ENCODE measurements around the gene GSAP. TPM values are rescaled to one million over a fixed set of nuclear protein-coding genes. Genes with fewer than 3 reads are reported as not detected.

The GSAP gene
- total and polyA plus RNA-seq, 10 donors, result 35.9 to 96.5 (median 76.9) TPM

GRCh38 chr7:77306231-77307067, 109.7 kb downstream of the GSAP start:
- H3K27ac ChIP-seq, result no peak overlapping the region
- TF ChIP-seq POLR2A (IDR thresholded peaks at IDR 0.05) (no peak), POLR2AphosphoS5 (IDR thresholded peaks at IDR 0.05) (no peak), CTCF (IDR thresholded peaks at IDR 0.05 in 8 of 11, conservative IDR thresholded peaks at IDR 0.05 in 3 of 11) (no peak)
- 60 to 79% (median 72%) methylated on average over 17 of the region's 17 CpGs for WGBS, 5 donors
- peaks cover 0 to 47% (median 34%) of the 10 kb centered on the region in 8 donors for H3K9me3 ChIP-seq
- no peak for DNase-seq
- peaks cover 0 to 42% (median 19%) of the 10 kb centered on the region in 6 donors for H3K36me3 ChIP-seq
- intact Hi-C loops (cut with DNase I; ENCODE audit: low total_unique reads), result no loop called here
- H3K4me3 ChIP-seq, result no peak overlapping the region
- H3K27me3 ChIP-seq (replicated peaks in 1 of 7), result no peaks in the 10 kb centered on the region
- no peaks in the 10 kb centered on the region for H3K4me1 ChIP-seq

GRCh38 chr7:77295549-77295948, 120.6 kb downstream of the GSAP start:
- Histone ChIP-seq H3K9me3 (peaks cover 0 to 46% (median 35%) of the 10 kb centered on the region in 8 donors), H3K27ac (no peak overlapping the region), H3K27me3 (replicated peaks in 1 of 7) (no peaks in the 10 kb centered on the region), H3K4me3 (no peak overlapping the region), H3K4me1 (no peaks in the 10 kb centered on the region), H3K36me3 (peaks cover 0 to 30% (median 0%) of the 10 kb centered on the region in 6 donors)
- 93 to 99% (median 94%) methylated on average over 2 of the region's 2 CpGs for WGBS, 5 donors
- DNase-seq, result no peak
- TF ChIP-seq POLR2AphosphoS5 (IDR thresholded peaks at IDR 0.05) (no peak), CTCF (IDR thresholded peaks at IDR 0.05 in 8 of 11, conservative IDR thresholded peaks at IDR 0.05 in 3 of 11) (no peak)
- intact Hi-C loops (cut with DNase I; ENCODE audit: low total_unique reads), result no loop called here

- intact Hi-C loops (cut with DNase I; ENCODE audit: low total_unique reads), result no loop called here
- DNase-seq, result no peak
- Histone ChIP-seq H3K36me3 (peaks cover 0 to 36% (median 4%) of the 10 kb centered on the region in 6 donors), H3K9me3 (peaks cover 0 to 25% (median 18%) of the 10 kb centered on the region in 8 donors), H3K27me3 (replicated peaks in 1 of 7) (no peaks in the 10 kb centered on the region), H3K4me1 (peaks cover 0 to 8% (median 0%) of the 10 kb centered on the region in 6 donors), H3K4me3 (no peak overlapping the region), H3K27ac (no peak overlapping the region)
- WGBS, 5 donors, result 51 to 85% (median 65%) methylated on average over 4 of the region's 4 CpGs
- TF ChIP-seq CTCF (IDR thresholded peaks at IDR 0.05 in 8 of 11, conservative IDR thresholded peaks at IDR 0.05 in 3 of 11) (no peak), POLR2AphosphoS5 (IDR thresholded peaks at IDR 0.05) (no peak), POLR2A (IDR thresholded peaks at IDR 0.05) (no peak)
Observed at GRCh38 chr7:77293046-77293445, 123.1 kb downstream of the GSAP start.

- H3K4me3 ChIP-seq, result no peak overlapping the region
- H3K27ac ChIP-seq, result no peak overlapping the region
- no peak for DNase-seq
- peaks cover 0 to 8% (median 0%) of the 10 kb centered on the region in 6 donors for H3K4me1 ChIP-seq
- H3K27me3 ChIP-seq (replicated peaks in 1 of 7), result no peaks in the 10 kb centered on the region
- peaks cover 0 to 27% (median 4%) of the 10 kb centered on the region in 6 donors for H3K36me3 ChIP-seq
- H3K9me3 ChIP-seq, result peaks cover 0 to 2% (median 0%) of the 10 kb centered on the region in 8 donors
- TF ChIP-seq CTCF (IDR thresholded peaks at IDR 0.05 in 8 of 11, conservative IDR thresholded peaks at IDR 0.05 in 3 of 11) (no peak), POLR2A (IDR thresholded peaks at IDR 0.05) (no peak), POLR2AphosphoS5 (IDR thresholded peaks at IDR 0.05) (no peak)
- intact Hi-C loops (cut with DNase I; ENCODE audit: low total_unique reads), result no loop called here
Observed at GRCh38 chr7:77290425-77290824, 125.7 kb downstream of the GSAP start.
